NCI-H2171 (cell line): ENCODE results near the gene SOX6.

ENCODE experiments used
- DNase-seq: peaks from one replicate; lab custom pipeline; 2025; lab: John Stamatoyannopoulos, UW

The SOX6 gene

DNA sequence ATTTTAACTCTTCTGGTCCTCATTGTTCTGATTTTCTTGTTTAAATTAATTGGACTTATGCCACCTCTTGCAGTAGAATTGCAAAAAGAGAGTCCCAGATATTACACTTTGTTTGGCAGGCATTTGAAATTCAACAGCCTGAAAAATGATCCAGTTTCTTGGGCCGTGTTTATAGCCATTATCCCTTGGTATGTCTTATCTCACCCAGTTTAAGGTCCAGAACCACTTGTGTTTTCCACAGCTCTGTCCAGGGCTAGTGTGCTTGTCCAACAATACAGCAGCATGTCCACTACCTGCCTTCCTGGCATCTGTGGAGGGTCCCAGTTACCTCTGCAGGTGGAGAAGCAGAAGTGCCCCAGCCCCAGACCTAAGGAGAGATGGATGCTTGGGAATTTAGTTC is 397.4 kb downstream of the SOX6 start:
- no peak for DNase-seq

DNA sequence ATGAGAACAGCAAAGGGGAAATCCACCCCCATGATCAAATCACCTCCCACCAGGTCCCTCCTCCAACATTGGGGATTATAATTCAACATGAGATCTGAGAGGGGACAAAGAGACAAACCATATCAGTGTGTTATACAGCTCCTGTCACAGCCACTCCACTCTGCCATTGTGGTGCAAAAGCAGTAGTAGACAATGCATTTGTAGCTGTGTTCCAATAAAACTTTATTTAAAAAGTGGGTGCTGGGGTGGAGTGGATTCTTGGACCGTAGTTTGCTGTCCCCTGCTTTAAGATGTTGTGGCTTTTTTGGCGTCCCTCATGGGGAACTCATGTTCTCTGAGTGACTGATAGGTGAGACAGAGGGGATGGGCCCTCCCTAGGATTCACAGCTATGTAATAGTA is 399.1 kb downstream of the SOX6 start:
- no peak for DNase-seq

DNA sequence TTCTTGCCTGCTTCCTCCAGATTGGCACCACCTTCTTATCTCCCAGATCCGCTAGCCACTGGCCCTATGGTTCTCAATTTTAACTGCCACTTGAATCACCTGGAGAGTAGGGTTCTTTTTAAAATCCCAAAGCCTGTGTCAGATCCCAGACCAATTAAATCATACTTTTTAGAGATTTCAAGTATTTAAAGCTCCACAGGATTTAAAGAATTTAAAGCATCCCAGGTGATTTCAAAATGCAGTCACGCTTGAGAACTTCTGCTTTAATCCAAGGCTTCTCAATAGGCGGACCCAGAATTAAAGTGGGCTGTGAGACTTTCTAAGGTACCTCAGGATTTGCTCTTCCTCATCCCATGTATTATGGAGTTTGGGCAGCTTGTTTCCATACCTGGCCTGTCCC is 400.0 kb downstream of the SOX6 start:
- no peak for DNase-seq

DNA sequence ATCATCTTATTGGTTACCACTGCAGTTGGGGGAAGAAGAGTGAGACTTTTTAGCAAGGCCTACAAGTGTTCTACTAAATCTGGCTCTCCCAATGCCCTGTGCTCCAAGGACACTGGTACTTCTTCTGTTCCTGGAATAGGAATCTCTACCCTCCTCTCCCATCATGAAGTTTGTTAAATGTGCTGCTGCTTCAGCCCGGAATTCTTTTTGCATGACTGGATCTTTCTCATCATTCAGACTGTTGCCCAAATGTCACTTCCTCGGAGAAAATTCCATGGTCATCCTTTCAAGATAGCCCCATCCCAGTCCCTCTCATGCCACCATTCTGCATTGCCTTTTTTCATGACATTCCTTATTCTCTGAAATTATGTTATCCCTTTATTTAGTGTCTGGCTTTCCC is 400.8 kb downstream of the SOX6 start:
- no peak for DNase-seq

DNA sequence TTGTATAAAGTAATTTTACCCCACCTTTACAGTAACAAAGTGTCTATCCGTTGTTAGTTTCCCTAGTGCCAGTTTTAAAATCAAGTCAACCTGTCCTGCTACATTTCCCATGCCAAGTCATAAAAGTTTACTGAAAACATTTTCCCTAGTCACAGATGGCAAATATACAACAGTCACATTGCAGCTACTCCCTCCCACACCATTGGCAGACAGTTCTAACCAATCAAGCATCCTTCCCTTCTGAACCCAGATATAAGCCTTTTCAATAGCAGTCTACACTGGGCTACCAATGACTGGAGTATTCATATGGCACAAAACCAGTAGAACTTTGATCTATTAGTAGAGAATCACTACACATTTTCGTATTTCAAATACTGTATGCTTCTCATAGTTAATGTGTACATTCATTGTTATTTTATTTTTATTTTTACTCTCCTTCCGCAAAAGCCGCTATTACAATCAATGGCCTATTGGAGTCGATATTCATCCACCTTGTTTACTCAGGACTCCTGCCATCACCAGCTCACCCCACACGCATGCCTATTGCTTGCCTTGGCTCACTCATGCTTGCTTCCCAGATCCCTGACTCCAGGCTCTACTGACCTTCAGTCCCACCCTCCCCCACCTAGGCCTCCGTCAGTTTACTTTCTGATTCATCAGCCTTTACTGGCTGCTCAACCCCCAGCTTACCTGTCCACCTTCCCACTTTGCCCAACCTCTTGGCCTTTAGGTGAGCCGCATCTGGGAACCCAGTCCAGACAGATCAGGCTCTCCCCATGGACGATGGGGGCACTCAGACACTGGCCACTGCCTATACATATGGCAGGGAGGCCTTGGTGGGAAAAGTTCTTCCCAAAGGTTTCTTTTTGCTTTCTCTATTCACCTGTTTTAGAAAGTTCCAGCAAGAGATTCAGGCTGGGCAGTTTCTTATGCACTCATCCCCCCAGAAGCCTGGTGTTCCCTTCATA is 408.4 kb downstream of the SOX6 start:
- no peak for DNase-seq

DNA sequence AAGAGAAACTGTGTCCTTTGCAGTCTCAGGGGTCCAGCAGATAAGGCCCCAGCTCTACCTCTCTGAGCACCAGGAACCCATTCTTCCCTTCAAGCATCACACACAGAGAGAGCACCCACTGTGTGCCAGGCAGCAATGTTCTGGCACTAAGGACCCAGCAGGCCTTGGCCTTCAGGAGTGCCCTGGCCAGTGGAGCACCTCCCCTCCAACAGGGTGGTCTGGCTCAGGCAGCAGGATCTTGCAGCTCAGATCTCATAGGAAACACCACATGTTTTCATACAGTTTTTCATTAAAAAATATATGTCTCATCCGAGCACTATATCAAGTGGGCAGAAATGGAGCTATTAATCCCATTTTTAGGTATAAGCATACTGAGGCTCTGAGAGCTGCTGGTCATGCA is 410.6 kb downstream of the SOX6 start:
- no peak for DNase-seq

DNA sequence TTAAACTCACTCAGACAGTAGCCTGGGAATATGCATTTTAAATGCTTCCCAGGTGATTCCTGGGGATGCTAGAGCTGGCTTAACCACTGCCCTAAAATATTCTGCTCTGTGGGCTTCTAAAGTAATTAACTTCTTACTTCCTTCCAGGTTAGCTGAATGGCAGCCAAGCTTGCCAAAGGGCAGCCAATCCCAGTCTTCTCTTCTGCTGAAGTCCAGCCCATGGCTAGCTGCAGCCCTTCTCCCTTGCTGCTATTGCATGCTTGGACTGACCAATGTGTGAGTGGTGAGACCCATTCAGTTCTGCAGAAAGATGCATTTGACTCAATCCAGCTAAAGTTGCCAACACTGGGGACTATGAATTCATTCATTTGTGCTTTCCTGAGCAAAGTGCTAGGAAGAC is 411.9 kb downstream of the SOX6 start:
- DNase-seq, result no peak

DNA sequence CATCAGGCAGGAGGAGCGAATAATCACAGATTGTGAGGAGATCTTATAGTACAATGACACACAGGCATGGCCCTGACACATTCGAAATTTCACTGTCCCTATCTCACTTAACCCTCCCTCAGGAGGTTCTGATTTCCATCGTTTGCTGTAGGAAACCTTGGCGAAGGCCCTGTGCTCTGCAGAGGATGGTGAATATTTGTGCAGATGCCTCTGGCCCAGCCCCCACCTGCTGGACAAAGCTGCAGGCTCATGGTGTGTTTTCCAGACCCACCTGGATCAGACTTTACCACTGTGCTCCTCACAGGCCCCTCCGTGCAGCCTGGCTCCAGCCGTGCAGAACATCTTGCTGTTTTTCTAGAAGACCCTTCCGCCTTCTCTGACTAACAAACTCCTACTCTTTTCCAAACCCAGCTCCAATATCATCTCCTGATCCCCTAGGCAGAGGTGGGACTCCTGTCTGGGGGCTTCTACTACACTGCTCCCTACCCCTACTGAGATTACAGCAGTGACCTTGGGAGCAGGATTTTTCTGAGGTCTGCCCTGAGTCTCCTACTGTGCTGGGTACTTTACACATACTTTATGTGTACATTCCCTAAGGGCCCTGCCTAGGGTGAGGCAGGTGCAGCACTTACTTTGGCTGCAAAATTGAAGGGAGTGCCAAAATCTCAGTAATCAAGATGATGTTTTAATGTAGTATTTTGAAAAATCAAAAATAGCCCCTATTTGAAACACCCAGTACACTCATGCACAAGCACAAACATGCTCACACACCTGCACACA is 412.7 kb downstream of the SOX6 start:
- DNase-seq, result no peak

DNA sequence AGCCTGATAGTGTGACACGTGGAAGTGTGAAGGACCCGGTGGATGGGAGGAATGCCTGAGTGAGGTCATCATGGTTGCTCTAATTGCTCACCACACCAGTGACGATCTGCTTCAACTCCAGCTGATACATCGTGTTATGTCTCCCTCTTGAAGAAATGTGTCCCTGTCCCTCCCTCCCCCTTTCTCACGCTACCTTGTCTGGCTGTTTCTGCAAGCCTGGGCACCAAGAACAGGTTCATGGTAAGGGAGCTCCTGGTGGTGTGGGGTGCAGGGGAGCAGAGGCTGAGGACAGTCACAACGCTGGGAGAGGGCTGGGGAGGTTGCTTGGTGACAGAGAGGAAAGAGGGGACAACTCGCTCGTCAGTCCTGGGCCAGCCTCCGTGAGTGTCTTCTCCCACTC is 413.4 kb downstream of the SOX6 start:
- DNase-seq, result no peak

DNA sequence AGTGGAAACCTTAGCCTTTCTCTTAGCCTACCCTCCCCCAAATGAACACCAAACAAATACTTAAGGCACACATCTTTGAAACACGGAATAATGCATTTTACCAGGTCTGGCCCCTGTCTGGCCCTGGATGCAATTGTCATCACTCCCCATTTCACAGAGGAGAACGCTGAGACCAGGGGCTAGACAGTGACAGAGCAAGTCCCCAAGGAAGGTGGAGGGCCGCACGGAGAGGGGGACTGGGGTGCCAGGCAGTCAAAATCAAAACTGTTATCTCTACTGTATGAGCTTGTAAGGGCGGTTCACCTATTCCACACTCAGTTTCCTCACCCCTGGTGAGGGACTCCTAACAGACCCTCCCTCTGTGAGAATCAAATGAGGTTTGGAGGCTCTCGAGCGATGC is 414.2 kb downstream of the SOX6 start:
- DNase-seq, result no peak

DNA sequence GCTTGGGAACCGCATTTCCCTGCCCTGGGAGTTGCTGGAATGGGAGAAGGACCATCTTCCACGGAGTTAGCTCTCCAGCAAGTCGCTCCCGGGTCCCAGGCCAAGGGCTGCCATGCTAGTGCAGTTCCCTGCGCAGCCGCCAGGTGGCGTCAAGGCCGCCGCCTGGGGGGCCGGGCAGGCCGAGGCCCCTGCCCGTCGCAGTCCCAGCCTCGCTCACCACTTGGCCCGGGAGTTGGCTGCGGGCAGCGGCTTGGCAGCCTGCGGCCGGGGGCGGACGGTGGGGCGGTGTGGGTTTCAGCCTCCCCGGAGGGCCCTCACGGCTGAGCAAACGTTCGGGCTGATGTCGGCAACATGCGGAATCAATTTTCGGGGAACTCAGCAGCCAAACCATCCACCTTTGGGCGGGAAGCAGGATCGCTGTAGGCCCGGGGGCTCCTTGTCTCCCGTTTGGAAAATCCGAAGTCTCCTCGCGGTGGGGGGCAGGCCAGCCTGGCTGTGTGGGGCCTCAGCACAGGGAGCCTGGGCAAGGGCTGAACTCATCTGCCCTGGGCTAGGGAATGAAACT is 415.1 kb downstream of the SOX6 start:
- no peak for DNase-seq

DNA sequence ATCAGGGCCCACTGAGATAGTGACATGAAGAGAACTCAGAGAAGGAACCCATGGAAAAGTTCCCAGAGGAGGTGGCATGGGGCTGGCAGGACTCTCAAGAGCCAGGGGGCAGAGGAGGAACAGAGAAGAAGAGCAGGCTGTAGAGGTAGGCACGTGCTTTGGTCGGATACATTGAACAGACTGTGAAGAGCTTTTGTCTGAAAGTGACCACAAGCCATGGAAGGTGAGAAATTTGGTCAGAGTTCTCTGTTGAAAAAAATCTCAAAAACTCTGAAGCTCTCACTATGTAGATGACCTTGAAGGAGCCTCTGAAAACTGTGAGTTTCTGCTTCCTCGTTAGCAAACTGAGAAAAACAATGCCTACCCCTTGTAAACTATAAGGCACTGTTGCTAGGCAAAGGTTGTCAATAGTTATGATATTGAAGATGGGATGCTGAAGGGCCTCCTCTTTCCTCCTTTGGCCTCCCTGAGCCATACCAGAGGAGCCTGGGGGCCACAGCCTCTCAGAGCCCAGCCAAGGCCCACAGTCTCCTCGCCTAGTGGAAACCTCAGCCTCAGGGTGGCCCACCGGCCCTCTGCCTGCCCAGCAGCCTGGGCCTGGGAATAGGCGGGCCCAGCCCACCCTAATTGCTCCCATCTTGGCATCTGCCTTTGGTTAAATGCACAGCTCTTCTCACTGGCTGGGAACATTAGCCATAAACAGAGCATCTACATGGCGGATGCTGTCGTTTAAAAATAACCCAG is 415.7 kb downstream of the SOX6 start:
- DNase-seq, result no peak

DNA sequence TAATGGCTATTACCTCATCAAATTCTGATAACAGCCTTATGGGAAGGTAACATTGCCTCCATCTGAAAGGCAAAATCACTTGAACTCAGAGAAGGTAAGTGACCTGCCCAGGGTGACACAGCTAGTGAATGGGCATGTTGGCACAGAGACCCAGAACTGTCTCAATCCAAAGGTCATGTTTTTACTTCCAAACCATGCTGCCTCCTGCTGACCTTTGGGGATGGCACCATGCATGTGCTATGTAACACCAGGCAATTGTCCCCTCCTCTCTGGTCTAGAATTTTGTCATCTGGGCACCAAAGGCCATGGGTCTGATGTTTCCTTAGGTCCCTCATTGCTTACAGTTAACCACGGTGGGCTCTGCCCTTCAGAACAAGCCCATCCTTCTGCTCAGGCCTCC is 417.4 kb downstream of the SOX6 start:
- DNase-seq, result no peak

DNA sequence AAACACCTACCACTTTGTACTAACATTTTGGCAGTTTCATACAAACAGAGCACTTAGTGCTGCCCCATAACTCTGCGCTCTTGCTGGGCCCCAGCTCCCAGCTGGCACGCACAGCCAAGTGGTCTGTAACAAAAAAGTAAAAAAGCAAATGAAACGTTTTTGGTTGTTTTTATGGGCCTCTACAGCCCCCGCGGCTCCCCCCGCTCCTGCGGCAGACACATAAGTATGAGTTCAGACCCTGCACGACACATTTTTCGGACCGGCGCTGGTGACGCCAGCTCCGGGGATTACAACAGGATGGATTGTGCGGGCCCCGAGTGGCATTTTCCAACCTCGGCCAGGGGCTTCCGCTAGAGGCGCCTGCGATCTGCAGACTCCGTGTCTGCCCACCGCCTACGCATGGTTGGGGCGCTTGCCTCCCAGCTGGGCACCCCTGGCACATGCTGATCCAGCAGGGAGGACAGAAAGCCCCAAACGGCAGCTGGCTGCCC is 418.2 kb downstream of the SOX6 start:
- DNase-seq, result no peak

DNA sequence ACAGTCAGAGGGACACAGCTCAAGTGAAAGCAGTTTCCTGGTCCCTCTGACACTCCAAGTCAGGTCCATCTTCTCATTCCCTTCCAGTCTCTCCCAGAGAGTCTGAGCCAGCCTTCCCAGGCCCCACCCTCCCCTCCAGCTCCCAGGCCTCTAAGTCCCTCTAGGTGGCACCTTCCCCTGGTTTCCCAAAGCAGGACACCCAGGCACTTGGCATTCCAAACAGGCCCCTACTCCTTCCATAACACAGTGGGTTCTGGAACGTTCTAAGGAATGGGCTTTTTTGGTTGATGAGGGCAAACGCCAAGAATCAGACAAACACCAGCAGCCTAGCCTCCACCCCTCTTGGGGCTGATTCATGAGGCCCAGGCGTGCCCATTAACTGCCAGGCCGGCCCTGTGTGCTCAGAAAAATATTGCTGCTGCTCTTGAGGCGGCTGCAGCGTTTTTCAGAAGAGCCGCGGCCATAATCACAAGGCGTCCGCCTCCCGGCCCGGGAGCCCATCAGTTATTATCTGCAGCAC is 418.7 kb downstream of the SOX6 start:
- no peak for DNase-seq

DNA sequence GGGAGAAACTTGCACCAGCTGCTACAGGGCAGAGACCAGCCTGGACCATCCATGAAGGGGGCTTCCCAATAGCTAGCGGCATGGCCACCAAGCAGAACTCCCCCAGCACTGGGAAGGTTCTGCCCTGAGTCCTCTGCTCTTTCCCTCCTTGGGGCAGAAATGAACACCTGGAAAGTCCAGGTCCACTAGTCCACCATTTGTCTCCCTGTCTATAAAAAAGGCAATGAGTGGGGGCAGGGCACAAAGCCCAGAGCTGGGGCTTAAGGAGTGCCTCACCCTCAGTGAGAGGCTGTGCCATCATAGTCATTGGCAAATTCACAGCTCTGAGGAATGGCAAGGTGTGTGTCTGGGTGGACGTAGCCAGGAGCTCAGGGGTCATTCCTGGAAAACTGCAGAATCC is 420.3 kb downstream of the SOX6 start:
- DNase-seq, result no peak

DNA sequence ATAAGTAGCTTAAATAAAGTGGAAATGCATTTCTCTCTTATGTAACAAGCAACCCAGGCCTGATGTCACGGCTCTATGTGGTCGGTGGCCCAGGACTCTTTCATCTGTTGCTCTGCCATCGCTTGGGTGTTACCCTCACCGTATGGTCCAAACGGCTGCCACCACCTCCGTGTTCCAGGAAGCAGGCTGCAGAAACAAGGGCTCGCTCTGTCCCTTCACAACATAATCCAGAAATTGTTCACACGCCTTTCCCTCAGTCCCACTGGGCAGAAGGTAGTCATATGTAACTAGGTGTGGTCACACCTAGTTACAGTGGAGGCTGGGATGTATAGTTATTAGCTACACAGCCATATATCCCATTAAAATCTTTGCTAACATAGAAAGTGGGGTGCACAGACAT is 421.0 kb downstream of the SOX6 start:
- no peak for DNase-seq

DNA sequence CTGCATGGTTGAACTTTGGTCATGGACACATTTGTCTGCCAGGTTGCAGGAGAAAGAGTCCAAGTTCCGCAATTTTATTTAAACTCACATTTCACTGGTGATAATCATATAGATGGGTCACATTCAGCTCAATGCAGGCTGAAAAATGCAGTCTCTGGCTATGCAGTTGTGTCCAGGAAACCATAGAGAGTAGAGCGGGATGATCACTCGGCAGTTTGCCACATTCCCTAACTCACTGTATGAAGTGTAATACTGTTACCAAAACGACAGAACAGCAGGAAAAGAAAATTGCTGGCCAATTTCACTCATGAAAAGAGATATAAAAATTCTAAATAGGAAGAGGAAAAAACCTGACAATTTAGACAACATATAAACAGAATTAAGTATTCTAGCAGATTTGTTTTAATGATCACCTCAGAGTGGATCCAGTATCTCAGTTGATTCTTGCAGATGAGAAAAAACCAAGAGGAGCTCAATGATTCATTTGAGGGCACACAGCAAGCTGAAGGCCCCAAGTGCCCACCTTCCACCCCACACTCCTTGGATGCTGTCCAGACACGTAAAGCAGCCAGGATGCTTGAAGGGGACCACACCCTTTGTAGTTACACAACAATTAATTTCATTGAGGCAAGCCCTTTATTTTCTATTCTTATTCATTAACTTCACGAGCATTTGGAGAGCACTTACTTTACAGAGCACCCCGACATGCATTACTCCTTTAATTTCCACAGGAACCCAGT is 422.3 kb downstream of the SOX6 start:
- DNase-seq, result no peak

DNA sequence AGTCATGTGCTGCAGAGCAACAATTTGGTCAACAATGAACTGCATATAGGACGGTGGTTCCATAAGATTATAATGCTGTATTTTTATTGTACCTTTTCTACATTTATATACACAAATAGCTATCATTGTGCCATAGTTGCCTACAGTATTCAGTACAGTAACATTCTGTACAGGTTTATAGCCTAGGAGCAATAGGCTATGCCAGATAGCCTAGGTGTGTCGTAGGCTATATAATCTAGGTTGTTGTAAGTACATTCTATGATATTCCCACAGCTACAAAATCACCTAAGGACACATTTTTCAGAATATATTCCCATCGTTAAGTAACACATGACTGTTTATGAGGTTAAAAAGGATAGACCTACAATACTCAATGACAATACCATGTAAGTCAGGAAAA is 423.9 kb downstream of the SOX6 start:
- no peak for DNase-seq

DNA sequence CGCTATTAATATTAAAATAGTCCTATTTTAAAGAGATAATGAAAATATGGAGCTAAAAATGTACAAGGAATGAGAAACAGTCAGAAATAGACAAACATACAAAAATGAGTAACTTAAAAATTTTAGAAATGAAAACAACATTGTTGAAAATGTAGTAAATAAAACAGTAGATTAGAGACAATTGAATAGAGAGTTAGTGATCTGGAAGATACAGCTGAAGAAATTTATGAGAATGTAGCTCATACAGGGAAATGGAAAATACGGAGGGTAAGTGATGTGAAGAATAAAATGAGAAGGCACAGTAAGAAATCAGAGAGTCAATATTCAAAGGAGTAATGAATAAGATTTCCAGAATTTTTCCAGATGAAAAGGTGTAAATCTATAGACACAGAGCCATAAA is 424.8 kb downstream of the SOX6 start:
- DNase-seq, result no peak

DNA sequence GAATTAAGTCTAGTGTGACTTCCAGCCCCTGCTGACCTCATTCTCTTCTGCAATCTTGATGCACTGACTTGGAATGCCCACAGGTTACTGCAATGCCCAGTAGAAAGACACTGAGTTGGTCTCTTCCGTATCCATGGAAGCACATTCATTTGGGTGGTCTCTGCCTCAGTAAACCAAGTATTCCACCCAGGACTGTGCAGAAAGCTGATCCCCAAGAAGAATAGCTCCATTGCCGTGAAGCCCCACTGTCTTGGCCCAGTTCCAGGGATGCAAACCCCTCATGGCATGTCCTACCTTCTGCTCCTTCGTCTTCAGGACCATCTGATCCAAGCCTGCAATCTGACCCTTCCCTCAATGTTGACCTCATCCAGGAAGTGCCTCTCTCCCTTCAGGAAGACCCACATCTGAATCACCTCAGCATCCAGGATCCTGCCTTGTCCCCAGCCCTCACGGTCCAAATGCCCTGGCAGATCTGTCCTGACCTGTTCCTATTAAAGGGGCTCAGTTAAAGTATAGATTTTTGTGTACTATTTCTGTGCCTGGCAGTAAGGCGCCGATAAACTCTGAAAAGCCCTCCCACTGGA is 425.8 kb downstream of the SOX6 start:
- DNase-seq, result no peak
